Panc1 (cell line): Measurements from ENCODE around the gene FBLN7.

Experiments used
- CTCF ChIP-seq: fragments of 450-650 bp; IDR thresholded peaks from 2 replicates; pipeline ENCODE4 v1.5.1; 2017; ENCODE audit warnings: mild to moderate bottlenecking
- POLR2AphosphoS5 ChIP-seq: IDR thresholded peaks from 2 replicates; pipeline ENCODE4 v1.6.1; 2012; ENCODE audit warnings: mild to moderate bottlenecking, low read depth, low read length, moderate library complexity
- REST ChIP-seq, 2 experiments: IDR thresholded peaks; 2 replicates each; pipeline ENCODE4 v1.6.1; 2011 to 2012; ENCODE audit warnings: low read depth in 2 of 2, control low read depth in 1 of 2, low read length in 1 of 2, mild to moderate bottlenecking in 1 of 2, moderate library complexity in 1 of 2; ENCODE audit not compliant: insufficient read depth in 1 of 2
- SIN3A ChIP-seq: IDR thresholded peaks from 2 replicates; pipeline ENCODE4 v1.6.1; 2012; ENCODE audit warnings: low read depth, mild to moderate bottlenecking, low read length, moderate library complexity, borderline replicate concordance; ENCODE audit not compliant: insufficient read depth
- TCF7L2 ChIP-seq: IDR thresholded peaks from 2 replicates; pipeline ENCODE4 v1.6.1; 2011; ENCODE audit warnings: mild to moderate bottlenecking, low read depth, low read length, inconsistent platforms

GRCh38 chr2:112162341-112162740, 24.2 kb downstream of the FBLN7 start:
- TF ChIP-seq CTCF, result no peak
- TF ChIP-seq REST (IDR thresholded peaks at IDR 0.05; ENCODE audit: insufficient read depth in 1 of 2, low read depth in 2 of 2, low read length in 1 of 2), result no peak
- no peak for TF ChIP-seq POLR2AphosphoS5
- TF ChIP-seq SIN3A, result no peak
- no peak for TF ChIP-seq TCF7L2
